Panc1 (cell line): ENCODE results near the gene COPS2. TPM values are rescaled to one million over a fixed set of nuclear protein-coding genes. Genes with fewer than 3 reads are reported as not detected.

ENCODE experiments used
- ATAC-seq: fragments of 200-7000 bp; cut with Tn5 transposase; 2 replicates; pipeline ENCODE4 v1.9.1; 2020; ENCODE audit warnings: mild to moderate bottlenecking, moderate library complexity
- BruUV-seq: library from RNA; stranded (reverse); fragments of 400-500 nt; replicated peaks from 2 replicates; lab custom pipeline; 2021; lab: Mats Ljungman, UMichigan
- CTCF ChIA-PET: fragments of 300-600 bp; sonication (Branson Sonifier 250); formaldehyde crosslinking; loops from one replicate; lab custom pipeline; 2022; ENCODE audit warnings: antibody characterized with exemption; lab: Charles Lee
- POLR2A ChIA-PET: fragments of 300-600 bp; sonication (Branson Sonifier 250); formaldehyde crosslinking; loops from one replicate; lab custom pipeline; 2022; ENCODE audit warnings: antibody characterized with exemption; lab: Charles Lee
- DNase-seq: peaks from one replicate; pipeline ENCODE4 v3.0.0-alpha.2; 2010; ENCODE audit warnings: low read depth, low spot score
- H3K27ac ChIP-seq: 2 replicates; pipeline ENCODE4 v1.5.1; 2011; ENCODE audit warnings: mild to moderate bottlenecking, low read length, inconsistent platforms
- H3K27me3 ChIP-seq: fragments of 200-500 bp; sonication (Bioruptor generic); 2 replicates; pipeline ENCODE4 v1.6.0; 2014; ENCODE audit warnings: low read length, inconsistent platforms; ENCODE audit not compliant: control insufficient read depth, insufficient read depth
- H3K36me3 ChIP-seq: fragments of 200-500 bp; sonication (Bioruptor generic); 2 replicates; pipeline ENCODE4 v1.5.1; 2014; ENCODE audit warnings: inconsistent platforms, mild to moderate bottlenecking, low read length, moderate library complexity; ENCODE audit not compliant: control insufficient read depth, insufficient read depth
- H3K4me1 ChIP-seq: 2 replicates; pipeline ENCODE4 v1.5.1; 2011; ENCODE audit warnings: inconsistent platforms, mild to moderate bottlenecking, low read length, moderate library complexity; ENCODE audit not compliant: control insufficient read depth, insufficient read depth
- H3K4me3 ChIP-seq, 2 experiments: 2 replicates each; pipeline ENCODE4 v1.5.1; 2011 to 2012; ENCODE audit warnings: low read depth in 2 of 2, low read length in 2 of 2, mild to moderate bottlenecking in 2 of 2, inconsistent platforms in 1 of 2, moderate library complexity in 1 of 2
- H3K9me3 ChIP-seq: fragments of 200-500 bp; sonication (Bioruptor generic); 2 replicates; pipeline ENCODE4 v1.5.1; 2014; ENCODE audit warnings: low read depth, mild to moderate bottlenecking, inconsistent platforms, low read length, moderate library complexity; ENCODE audit not compliant: control insufficient read depth, insufficient read depth
- POLR2AphosphoS5 ChIP-seq: IDR thresholded peaks from 2 replicates; pipeline ENCODE4 v1.6.1; 2012; ENCODE audit warnings: mild to moderate bottlenecking, low read depth, low read length, moderate library complexity
- SIN3A ChIP-seq: IDR thresholded peaks from 2 replicates; pipeline ENCODE4 v1.6.1; 2012; ENCODE audit warnings: low read depth, mild to moderate bottlenecking, low read length, moderate library complexity, borderline replicate concordance; ENCODE audit not compliant: insufficient read depth
- TCF7L2 ChIP-seq: IDR thresholded peaks from 2 replicates; pipeline ENCODE4 v1.6.1; 2011; ENCODE audit warnings: mild to moderate bottlenecking, low read depth, low read length, inconsistent platforms
- in situ Hi-C: cut with HindIII; loops from 2 replicates; pipeline ENCODE4 v1.10.0; 2016; ENCODE audit warnings: low sequenced_read_pairs, low pct_unique_long_range_greater_than_20kb
- intact Hi-C: fragments of 100-400 bp; cut with micrococcal nuclease; formaldehyde crosslinking; loops from one replicate; pipeline ENCODE4 v1.10.0; 2022; ENCODE audit not compliant: unreplicated experiment
- total RNA-seq: library from RNA; stranded (reverse); gene quantifications from one replicate; pipeline ENCODE4 v1.2.1, GENCODE V29; 2021; ENCODE audit not compliant: unreplicated experiment
- TF ChIP-seq, protein P1 (sequence below): fragments of 450-650 bp; IDR thresholded peaks from 2 replicates; pipeline ENCODE4 v1.5.1; 2017; ENCODE audit warnings: mild to moderate bottlenecking
- TF ChIP-seq, protein P2 (sequence below), 2 experiments: IDR thresholded peaks; 2 replicates each; pipeline ENCODE4 v1.6.1; 2011 to 2012; ENCODE audit warnings: low read depth in 2 of 2, control low read depth in 1 of 2, low read length in 1 of 2, mild to moderate bottlenecking in 1 of 2, moderate library complexity in 1 of 2; ENCODE audit not compliant: insufficient read depth in 1 of 2

COPS2 gene
- total RNA-seq, 1 experiment from 2014 or later = 69.4 TPM

DNA sequence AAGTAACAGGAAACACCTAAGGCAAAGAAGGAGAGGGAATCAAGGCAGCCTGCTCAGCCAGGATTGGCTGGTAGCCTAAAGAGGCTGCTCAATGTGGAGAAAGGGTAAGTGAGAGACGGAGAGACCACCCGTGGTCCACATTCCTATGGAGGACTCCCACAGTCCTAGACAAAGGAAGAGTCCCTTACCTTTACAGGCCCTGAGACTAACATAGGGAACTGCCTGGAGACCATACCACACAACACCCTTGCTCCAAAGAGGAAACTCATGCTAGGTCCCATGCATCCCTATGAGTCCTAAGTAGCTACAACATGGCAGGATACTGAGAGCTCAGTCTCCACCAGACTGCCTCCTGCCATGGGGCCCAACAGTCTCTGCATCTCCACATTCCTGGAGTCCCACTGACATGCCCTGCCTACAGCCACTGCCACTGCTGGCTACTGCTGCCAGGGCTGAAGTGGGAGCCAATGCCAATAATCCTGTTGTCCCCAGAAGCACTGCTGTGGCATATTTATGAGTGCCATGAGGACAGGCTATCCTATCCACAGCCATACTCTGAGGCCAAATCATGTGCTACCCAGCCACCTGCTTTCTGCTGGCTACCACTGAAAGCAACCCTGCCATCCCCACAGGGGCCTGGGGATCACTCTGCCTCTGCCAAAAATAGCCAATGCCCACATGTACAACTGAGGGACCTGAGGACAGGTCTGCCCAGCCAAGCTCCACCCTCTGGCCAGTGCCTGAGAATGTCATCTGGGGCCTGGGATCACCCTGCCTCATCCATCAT lies 45.0 kb downstream of the COPS2 start:
- Histone ChIP-seq H3K4me3 (no peak overlapping the region), H3K9me3 (no peaks in the 10 kb centered on the region; the same call in 1 of the 2 replicates), H3K36me3 (no peaks in the 10 kb centered on the region; the same call in 1 of the 2 replicates), H3K27ac (no peak overlapping the region), H3K27me3 (no peaks in the 10 kb centered on the region), H3K4me1 (no peaks in the 10 kb centered on the region)
- no peak for ATAC-seq
- TF ChIP-seq, protein P1, sequence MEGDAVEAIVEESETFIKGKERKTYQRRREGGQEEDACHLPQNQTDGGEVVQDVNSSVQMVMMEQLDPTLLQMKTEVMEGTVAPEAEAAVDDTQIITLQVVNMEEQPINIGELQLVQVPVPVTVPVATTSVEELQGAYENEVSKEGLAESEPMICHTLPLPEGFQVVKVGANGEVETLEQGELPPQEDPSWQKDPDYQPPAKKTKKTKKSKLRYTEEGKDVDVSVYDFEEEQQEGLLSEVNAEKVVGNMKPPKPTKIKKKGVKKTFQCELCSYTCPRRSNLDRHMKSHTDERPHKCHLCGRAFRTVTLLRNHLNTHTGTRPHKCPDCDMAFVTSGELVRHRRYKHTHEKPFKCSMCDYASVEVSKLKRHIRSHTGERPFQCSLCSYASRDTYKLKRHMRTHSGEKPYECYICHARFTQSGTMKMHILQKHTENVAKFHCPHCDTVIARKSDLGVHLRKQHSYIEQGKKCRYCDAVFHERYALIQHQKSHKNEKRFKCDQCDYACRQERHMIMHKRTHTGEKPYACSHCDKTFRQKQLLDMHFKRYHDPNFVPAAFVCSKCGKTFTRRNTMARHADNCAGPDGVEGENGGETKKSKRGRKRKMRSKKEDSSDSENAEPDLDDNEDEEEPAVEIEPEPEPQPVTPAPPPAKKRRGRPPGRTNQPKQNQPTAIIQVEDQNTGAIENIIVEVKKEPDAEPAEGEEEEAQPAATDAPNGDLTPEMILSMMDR = no peak
- TF ChIP-seq SIN3A (no peak), POLR2AphosphoS5 (no peak), TCF7L2 (no peak)
- TF ChIP-seq, protein P2, sequence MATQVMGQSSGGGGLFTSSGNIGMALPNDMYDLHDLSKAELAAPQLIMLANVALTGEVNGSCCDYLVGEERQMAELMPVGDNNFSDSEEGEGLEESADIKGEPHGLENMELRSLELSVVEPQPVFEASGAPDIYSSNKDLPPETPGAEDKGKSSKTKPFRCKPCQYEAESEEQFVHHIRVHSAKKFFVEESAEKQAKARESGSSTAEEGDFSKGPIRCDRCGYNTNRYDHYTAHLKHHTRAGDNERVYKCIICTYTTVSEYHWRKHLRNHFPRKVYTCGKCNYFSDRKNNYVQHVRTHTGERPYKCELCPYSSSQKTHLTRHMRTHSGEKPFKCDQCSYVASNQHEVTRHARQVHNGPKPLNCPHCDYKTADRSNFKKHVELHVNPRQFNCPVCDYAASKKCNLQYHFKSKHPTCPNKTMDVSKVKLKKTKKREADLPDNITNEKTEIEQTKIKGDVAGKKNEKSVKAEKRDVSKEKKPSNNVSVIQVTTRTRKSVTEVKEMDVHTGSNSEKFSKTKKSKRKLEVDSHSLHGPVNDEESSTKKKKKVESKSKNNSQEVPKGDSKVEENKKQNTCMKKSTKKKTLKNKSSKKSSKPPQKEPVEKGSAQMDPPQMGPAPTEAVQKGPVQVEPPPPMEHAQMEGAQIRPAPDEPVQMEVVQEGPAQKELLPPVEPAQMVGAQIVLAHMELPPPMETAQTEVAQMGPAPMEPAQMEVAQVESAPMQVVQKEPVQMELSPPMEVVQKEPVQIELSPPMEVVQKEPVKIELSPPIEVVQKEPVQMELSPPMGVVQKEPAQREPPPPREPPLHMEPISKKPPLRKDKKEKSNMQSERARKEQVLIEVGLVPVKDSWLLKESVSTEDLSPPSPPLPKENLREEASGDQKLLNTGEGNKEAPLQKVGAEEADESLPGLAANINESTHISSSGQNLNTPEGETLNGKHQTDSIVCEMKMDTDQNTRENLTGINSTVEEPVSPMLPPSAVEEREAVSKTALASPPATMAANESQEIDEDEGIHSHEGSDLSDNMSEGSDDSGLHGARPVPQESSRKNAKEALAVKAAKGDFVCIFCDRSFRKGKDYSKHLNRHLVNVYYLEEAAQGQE (IDR thresholded peaks at IDR 0.05; ENCODE audit: insufficient read depth in 1 of 2, low read depth in 2 of 2, low read length in 1 of 2) = no peak
- in situ Hi-C loops = no loop called here
- intact Hi-C loops = no loop called here
- no peak for DNase-seq
- ChIA-PET POLR2A (no interaction called here), CTCF (no interaction called here)
- BruUV-seq = no TSS peak

DNA sequence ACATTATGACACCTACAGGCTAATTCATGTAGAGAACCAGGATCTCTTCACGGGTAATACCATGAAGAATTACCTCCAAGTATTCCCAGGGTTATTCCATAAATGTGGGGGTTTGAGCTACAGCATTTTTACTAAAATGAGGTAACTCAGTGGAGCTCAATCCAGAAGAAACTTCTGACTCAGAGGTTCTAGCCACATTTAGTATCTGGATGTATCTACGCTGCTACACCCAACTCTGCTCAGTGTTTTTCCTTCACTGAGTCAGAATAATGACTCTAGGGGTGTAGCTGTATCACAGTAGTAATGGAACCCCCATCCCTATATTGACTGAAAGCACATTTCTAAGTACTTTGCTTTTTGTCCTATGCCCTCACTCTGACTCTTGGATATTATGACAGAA lies 52.4 kb downstream of the COPS2 start:
- ATAC-seq (no peak), DNase-seq (no peak)
- TF ChIP-seq, protein P2 (IDR thresholded peaks at IDR 0.05; ENCODE audit: insufficient read depth in 1 of 2, low read depth in 2 of 2, low read length in 1 of 2) = no peak
- TF ChIP-seq POLR2AphosphoS5 = no peak
- TF ChIP-seq TCF7L2 = no peak
- TF ChIP-seq SIN3A = no peak
- TF ChIP-seq, protein P1 = no peak
- H3K4me3 ChIP-seq = no peak overlapping the region
- POLR2A ChIA-PET = no interaction called here
- H3K27ac ChIP-seq = no peak overlapping the region
- intact Hi-C loops = no loop called here
- H3K9me3 ChIP-seq = no peaks in the 10 kb centered on the region
- H3K4me1 ChIP-seq = no peaks in the 10 kb centered on the region
- no peaks in the 10 kb centered on the region for H3K27me3 ChIP-seq
- in situ Hi-C loops = no loop called here
- BruUV-seq = no TSS peak
- CTCF ChIA-PET = interaction anchor here (0.7 kb wide), 1 partner anchor 64 kb away, joined by 5 read pairs; no protein-coding TSS in a partner anchor
- peaks cover 2% of the 10 kb centered on the region; the same call in 1 of the 2 replicates for H3K36me3 ChIP-seq
